HepG2 (cell line): Measurements from ENCODE around the gene CRIP1. TPM values are rescaled to one million over a fixed set of nuclear protein-coding genes. Genes with fewer than 3 reads are reported as not detected.
A peak's percentile ranks its signal among the peaks of the same experiment; 100 is the strongest.

Source experiments
- ATAC-seq: fragments of 200-7000 bp; cut with Tn5 transposase; 3 replicates; pipeline ENCODE4 v1.9.1; 2020; ENCODE audit warnings: mild to moderate bottlenecking, moderate library complexity
- BruUV-seq: library from RNA; stranded (reverse); fragments of 400-500 nt; replicated peaks from 2 replicates; lab custom pipeline; 2021; lab: Mats Ljungman, UMichigan
- CTCF ChIA-PET: fragments of 300-600 bp; formaldehyde crosslinking; extraction: SDS; loops from one replicate; lab custom pipeline; 2021; ENCODE audit warnings: low total read pairs, inconsistent platforms, low intra/inter-chr PET ratio; lab: Yijun Ruan, JAX
- POLR2A ChIA-PET: fragments of 350-600 bp; sonication (Branson Sonifier 250); formaldehyde crosslinking; loops from one replicate; lab custom pipeline; 2020; ENCODE audit warnings: antibody characterized with exemption, inconsistent platforms; lab: Yijun Ruan, JAX
- DNase-seq: peaks from one replicate; pipeline ENCODE4 v3.0.0-alpha.2; 2015; ENCODE audit warnings: low spot score
- FAIRE-seq: peaks from 3 replicates; lab custom pipeline; 2011; peaks lifted over from hg19 to GRCh38; lab: Jason Lieb, UNC
- H2AFZ ChIP-seq: one replicate; pipeline ENCODE4 v1.6.1; 2011; ENCODE audit warnings: low read length, inconsistent platforms
- H3K27ac ChIP-seq: fragments of 300-600 bp; 3 replicates; pipeline ENCODE4 v1.8.0; 2011; ENCODE audit warnings: mixed run types, mild to moderate bottlenecking, mixed read lengths, low read length, inconsistent platforms; ENCODE audit not compliant: insufficient read depth; ENCODE audit errors: extremely low read length
- H3K27me3 ChIP-seq, 2 experiments: fragments of 200-600 bp in 1 of 2; 2 replicates in 1 of 2; 3 replicates in 1 of 2; pipeline versions ENCODE4 v1.6.0 to v1.8.0; 2011; ENCODE audit warnings: low read length in 2 of 2, mild to moderate bottlenecking in 2 of 2, moderate library complexity in 2 of 2, inconsistent platforms in 1 of 2; ENCODE audit not compliant: insufficient read depth in 2 of 2, control insufficient read depth in 1 of 2
- H3K36me3 ChIP-seq, 2 experiments: fragments of 200-600 bp in 1 of 2; replicated peaks in 1 of 2; 2 replicates in 1 of 2; 3 replicates in 1 of 2; pipeline versions ENCODE4 v1.5.1 to v1.8.0; 2011; ENCODE audit warnings: low read length in 2 of 2, inconsistent platforms in 1 of 2; ENCODE audit not compliant: insufficient read depth in 2 of 2, control insufficient read depth in 1 of 2
- H3K4me1 ChIP-seq: 2 replicates; pipeline ENCODE4 v1.5.1; 2012; ENCODE audit warnings: low read length, inconsistent platforms; ENCODE audit not compliant: insufficient read depth
- H3K4me2 ChIP-seq: 2 replicates; pipeline ENCODE4 v1.6.0; 2011; ENCODE audit warnings: low read depth, low read length, inconsistent platforms
- H3K4me3 ChIP-seq, 3 experiments: fragments of 200-600 bp in 1 of 3; sonication (generic), shearing (Covaris generic) in 1 of 3; replicated peaks in 1 of 3; 2 replicates each; pipeline ENCODE4 v1.5.1; 2011 to 2016; ENCODE audit warnings: low read length in 3 of 3, inconsistent platforms in 2 of 3, low read depth in 2 of 3, mild to moderate bottlenecking in 2 of 3, control low read depth in 1 of 3, mixed read lengths in 1 of 3; ENCODE audit not compliant: insufficient read depth in 1 of 3
- H3K79me2 ChIP-seq: one replicate; pipeline ENCODE4 v1.6.1; 2011; ENCODE audit warnings: low read length, inconsistent platforms; ENCODE audit not compliant: insufficient read depth
- H3K9ac ChIP-seq: 2 replicates; pipeline ENCODE4 v1.6.0; 2011; ENCODE audit warnings: mild to moderate bottlenecking, low read depth, low read length, inconsistent platforms; ENCODE audit not compliant: insufficient read depth
- H3K9me3 ChIP-seq: 2 replicates; pipeline ENCODE4 v1.5.1; 2012; ENCODE audit warnings: mild to moderate bottlenecking, low read length
- H4K20me1 ChIP-seq: 2 replicates; pipeline ENCODE4 v1.6.0; 2011; ENCODE audit warnings: inconsistent platforms, mild to moderate bottlenecking, low read length, moderate library complexity; ENCODE audit not compliant: insufficient read depth
- ATM ChIP-seq: fragments of 450-650 bp; IDR thresholded peaks from 2 replicates; pipeline ENCODE4 v1.7.1; 2017; ENCODE audit warnings: mild to moderate bottlenecking, borderline replicate concordance
- CAMTA2 ChIP-seq: sonication (generic); formaldehyde crosslinking; IDR thresholded peaks from 2 replicates; pipeline ENCODE4 v1.4.0; 2020; ENCODE audit warnings: mild to moderate bottlenecking, missing genetic modification reagents, borderline replicate concordance
- MEF2D ChIP-seq: sonication (generic); formaldehyde crosslinking; IDR thresholded peaks from 2 replicates; pipeline ENCODE4 v1.5.1; 2020; ENCODE audit warnings: mild to moderate bottlenecking, missing genetic modification reagents
- MTF2 ChIP-seq: sonication (generic); formaldehyde crosslinking; IDR thresholded peaks from 2 replicates; pipeline ENCODE4 v1.5.0; 2020; ENCODE audit warnings: missing genetic modification reagents, borderline replicate concordance
- NCOR1 ChIP-seq: fragments of 200-600 bp; sonication (generic); IDR thresholded peaks from 2 replicates; pipeline ENCODE4 v1.7.0; 2017; ENCODE audit warnings: antibody characterized with exemption, low read length, borderline replicate concordance
- NR2F6 ChIP-seq, 2 experiments: IDR thresholded peaks; 2 replicates each; pipeline ENCODE4 v1.6.1; 2016; ENCODE audit warnings: antibody characterized with exemption in 1 of 2, mild to moderate bottlenecking in 1 of 2
- ONECUT2 ChIP-seq: sonication (generic); formaldehyde crosslinking; IDR thresholded peaks from 2 replicates; pipeline ENCODE4 v1.4.0; 2020; ENCODE audit warnings: missing genetic modification reagents
- RBM22 ChIP-seq: fragments of 200-400 bp; formaldehyde crosslinking; optimal IDR thresholded peaks from 2 replicates; pipeline ENCODE3; 2017; ENCODE audit warnings: mild to moderate bottlenecking, low read length, moderate library complexity
- RELA ChIP-seq: sonication (generic); formaldehyde crosslinking; IDR thresholded peaks from 2 replicates; pipeline ENCODE4 v1.4.0; 2020; ENCODE audit warnings: missing genetic modification reagents
- RFX1 ChIP-seq: fragments of 450-650 bp; IDR thresholded peaks from 2 replicates; pipeline ENCODE4 v1.6.1; 2017
- SP5 ChIP-seq: IDR thresholded peaks from 2 replicates; pipeline ENCODE4 v1.6.1; 2016; ENCODE audit warnings: low read depth, borderline replicate concordance
- ZBTB38 ChIP-seq: sonication (generic); formaldehyde crosslinking; IDR thresholded peaks from 2 replicates; pipeline ENCODE4 v1.5.1; 2020; ENCODE audit warnings: mild to moderate bottlenecking, missing genetic modification reagents
- ZNF549 ChIP-seq: sonication (generic); formaldehyde crosslinking; IDR thresholded peaks from 2 replicates; pipeline ENCODE4 v1.5.0; 2020; ENCODE audit warnings: missing genetic modification reagents
- WGBS: methylation state at CpG from one replicate; pipeline ENCODE4 v1.1.6; 2017; ENCODE audit warnings: low lambda C conversion rate; 5-methylcytosine and 5-hydroxymethylcytosine counted together
- in situ Hi-C: cut with HindIII; loops from 2 replicates; pipeline ENCODE4 v1.10.0; 2017; ENCODE audit warnings: low pct_unique_long_range_greater_than_20kb; ENCODE audit not compliant: extremely low pct_ligation_motif_present
- intact Hi-C: fragments of 100-400 bp; cut with micrococcal nuclease; formaldehyde crosslinking; loops from one replicate; pipeline ENCODE4 v1.10.0; 2022; ENCODE audit not compliant: unreplicated experiment
- polyA plus RNA-seq, 8 experiments: library from polyadenylated mRNA; depleted of rRNA in 3 of 8; stranded (reverse) in 7 of 8; unstranded in 1 of 8; fragments of >200 nt; fragmentation: Illumina TruSeq in 4 of 8; extraction: Trizol in 4 of 8; gene quantifications; 2 replicates each; pipeline versions ENCODE4 v1.2.1 to v1.2.3, GENCODE V29; 2011 to 2016; ENCODE audit warnings: low read depth in 4 of 8, missing spikeins in 1 of 8, mixed read lengths in 1 of 8; ENCODE audit not compliant: insufficient read depth in 1 of 8
- total RNA-seq, 5 experiments: library from RNA; depleted of rRNA; stranded (reverse); fragments of >200 nt; fragmentation: Illumina TruSeq; extraction: Trizol; gene quantifications; 2 replicates each; pipeline ENCODE4 v1.2.3, GENCODE V29; 2016; ENCODE audit warnings: low read depth in 1 of 5
- TF ChIP-seq, protein P1 (sequence below): sonication (generic); formaldehyde crosslinking; IDR thresholded peaks from 2 replicates; pipeline ENCODE4 v1.8.0; 2022; ENCODE audit warnings: missing genetic modification reagents, mild to moderate bottlenecking, borderline replicate concordance
- TF ChIP-seq, protein P2 (sequence below): sonication (generic); formaldehyde crosslinking; IDR thresholded peaks from 2 replicates; pipeline ENCODE4 v1.4.0; 2020; ENCODE audit warnings: missing genetic modification reagents
- TF ChIP-seq, protein P3 (sequence below): sonication (generic); formaldehyde crosslinking; conservative IDR thresholded peaks from 2 replicates; pipeline ENCODE4 v1.4.0; 2020; ENCODE audit warnings: missing genetic modification reagents
- TF ChIP-seq, protein P4 (sequence below): IDR thresholded peaks from 2 replicates; pipeline ENCODE4 v1.6.1; 2018; ENCODE audit warnings: missing genetic modification reagents, mild to moderate bottlenecking, missing compliant biosample characterization
- TF ChIP-seq, protein P5 (sequence below): sonication (generic); formaldehyde crosslinking; IDR thresholded peaks from 2 replicates; pipeline ENCODE4 v1.4.0; 2020; ENCODE audit warnings: mild to moderate bottlenecking, missing genetic modification reagents

The CRIP1 gene
- total and polyA plus RNA-seq, 2 of the 13 experiments (the other 11 are each of a cell fraction or from before 2014, with no cell fraction given): 53.9 to 59.5 TPM

DNA sequence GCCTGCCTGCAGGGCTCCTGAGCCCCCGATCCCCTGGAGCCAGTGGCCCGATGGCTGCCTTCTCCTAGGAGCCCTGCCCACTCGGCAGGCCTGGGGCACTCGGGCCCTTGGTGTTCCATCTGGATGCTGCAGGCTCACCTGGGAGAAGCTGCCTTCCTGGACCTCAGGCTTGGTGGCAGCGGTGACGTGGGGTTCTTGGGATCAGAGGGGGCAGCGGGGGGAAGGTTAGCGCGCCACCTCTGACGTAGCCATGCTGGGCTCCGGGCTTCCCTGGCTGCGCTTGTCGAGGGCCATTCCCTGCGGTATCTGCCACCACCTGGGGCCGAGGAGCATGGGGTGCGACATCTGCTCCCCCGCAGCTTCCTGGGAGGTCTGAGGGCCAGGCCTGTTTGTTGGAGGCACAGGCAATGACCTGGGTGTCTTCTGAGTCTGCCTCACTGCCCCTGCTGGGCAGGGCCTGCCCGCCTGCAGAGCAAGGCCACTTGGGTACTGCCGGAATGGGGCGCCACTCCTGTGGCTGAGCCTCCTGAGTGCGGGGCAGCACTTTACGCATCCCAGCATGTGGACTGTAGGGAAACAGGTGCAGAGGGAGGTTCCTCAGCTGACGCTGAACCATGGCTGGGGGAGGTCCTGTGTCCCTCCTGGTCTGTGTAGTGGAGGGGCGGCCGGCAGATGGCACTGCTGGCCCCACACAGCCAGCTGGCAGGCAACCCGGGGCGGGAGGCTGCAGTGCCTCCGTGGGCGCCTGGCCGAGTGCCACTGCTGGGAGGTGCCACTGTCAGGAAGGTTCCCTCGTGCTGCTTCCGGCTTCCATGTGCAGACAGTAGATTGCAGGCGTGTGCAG lies 46.8 kb upstream of the CRIP1 start:
- Histone ChIP-seq H3K9me3 (no peaks in the 10 kb centered on the region), H3K4me1 (no peaks in the 10 kb centered on the region), H3K4me2 (no peak overlapping the region), H3K36me3 (peaks cover 10 to 35% of the 10 kb centered on the region in 2 experiments), H2AFZ (no peak overlapping the region), H3K79me2 (peaks cover 29% of the 10 kb centered on the region), H4K20me1 (0 out of 2 replicates have a peak, but pooled peaks cover under 1% of the 10 kb centered on the region), H3K4me3 (no peak overlapping the region), H3K9ac (no peak overlapping the region), H3K27ac (no peak overlapping the region), H3K27me3 (no peaks in the 10 kb centered on the region)
- ChIA-PET POLR2A (no interaction called here), CTCF (no interaction called here)
- FAIRE-seq: no peak
- in situ Hi-C loops: no loop called here
- intact Hi-C loops: no loop called here
- ATAC-seq: peak; percentile 12
- 100% methylated on average over 4 of the region's 33 CpGs for WGBS
- no peak for DNase-seq
- no TSS peak for BruUV-seq
- TF ChIP-seq, protein P1, sequence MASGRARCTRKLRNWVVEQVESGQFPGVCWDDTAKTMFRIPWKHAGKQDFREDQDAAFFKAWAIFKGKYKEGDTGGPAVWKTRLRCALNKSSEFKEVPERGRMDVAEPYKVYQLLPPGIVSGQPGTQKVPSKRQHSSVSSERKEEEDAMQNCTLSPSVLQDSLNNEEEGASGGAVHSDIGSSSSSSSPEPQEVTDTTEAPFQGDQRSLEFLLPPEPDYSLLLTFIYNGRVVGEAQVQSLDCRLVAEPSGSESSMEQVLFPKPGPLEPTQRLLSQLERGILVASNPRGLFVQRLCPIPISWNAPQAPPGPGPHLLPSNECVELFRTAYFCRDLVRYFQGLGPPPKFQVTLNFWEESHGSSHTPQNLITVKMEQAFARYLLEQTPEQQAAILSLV (CRISPR knock-in tag): no peak
- TF ChIP-seq ZNF549 (CRISPR knock-in tag) (no peak), ZBTB38 (no peak), RBM22 (peak; percentile 50), RELA (CRISPR knock-in tag) (no peak), NCOR1 (no peak), CAMTA2 (CRISPR knock-in tag) (no peak), SP5 (CRISPR knock-in tag) (no peak), MEF2D (CRISPR knock-in tag) (no peak), MTF2 (no peak), ATM (no peak), RFX1 (no peak), ONECUT2 (no peak), NR2F6 (IDR thresholded peaks at IDR 0.05) (no peak), NR2F6 (CRISPR knock-in tag; IDR thresholded peaks at IDR 0.05) (no peak)
- TF ChIP-seq, protein P2, sequence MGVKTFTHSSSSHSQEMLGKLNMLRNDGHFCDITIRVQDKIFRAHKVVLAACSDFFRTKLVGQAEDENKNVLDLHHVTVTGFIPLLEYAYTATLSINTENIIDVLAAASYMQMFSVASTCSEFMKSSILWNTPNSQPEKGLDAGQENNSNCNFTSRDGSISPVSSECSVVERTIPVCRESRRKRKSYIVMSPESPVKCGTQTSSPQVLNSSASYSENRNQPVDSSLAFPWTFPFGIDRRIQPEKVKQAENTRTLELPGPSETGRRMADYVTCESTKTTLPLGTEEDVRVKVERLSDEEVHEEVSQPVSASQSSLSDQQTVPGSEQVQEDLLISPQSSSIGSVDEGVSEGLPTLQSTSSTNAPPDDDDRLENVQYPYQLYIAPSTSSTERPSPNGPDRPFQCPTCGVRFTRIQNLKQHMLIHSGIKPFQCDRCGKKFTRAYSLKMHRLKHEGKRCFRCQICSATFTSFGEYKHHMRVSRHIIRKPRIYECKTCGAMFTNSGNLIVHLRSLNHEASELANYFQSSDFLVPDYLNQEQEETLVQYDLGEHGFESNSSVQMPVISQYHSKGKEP (CRISPR knock-in tag): no peak
- TF ChIP-seq, protein P3, sequence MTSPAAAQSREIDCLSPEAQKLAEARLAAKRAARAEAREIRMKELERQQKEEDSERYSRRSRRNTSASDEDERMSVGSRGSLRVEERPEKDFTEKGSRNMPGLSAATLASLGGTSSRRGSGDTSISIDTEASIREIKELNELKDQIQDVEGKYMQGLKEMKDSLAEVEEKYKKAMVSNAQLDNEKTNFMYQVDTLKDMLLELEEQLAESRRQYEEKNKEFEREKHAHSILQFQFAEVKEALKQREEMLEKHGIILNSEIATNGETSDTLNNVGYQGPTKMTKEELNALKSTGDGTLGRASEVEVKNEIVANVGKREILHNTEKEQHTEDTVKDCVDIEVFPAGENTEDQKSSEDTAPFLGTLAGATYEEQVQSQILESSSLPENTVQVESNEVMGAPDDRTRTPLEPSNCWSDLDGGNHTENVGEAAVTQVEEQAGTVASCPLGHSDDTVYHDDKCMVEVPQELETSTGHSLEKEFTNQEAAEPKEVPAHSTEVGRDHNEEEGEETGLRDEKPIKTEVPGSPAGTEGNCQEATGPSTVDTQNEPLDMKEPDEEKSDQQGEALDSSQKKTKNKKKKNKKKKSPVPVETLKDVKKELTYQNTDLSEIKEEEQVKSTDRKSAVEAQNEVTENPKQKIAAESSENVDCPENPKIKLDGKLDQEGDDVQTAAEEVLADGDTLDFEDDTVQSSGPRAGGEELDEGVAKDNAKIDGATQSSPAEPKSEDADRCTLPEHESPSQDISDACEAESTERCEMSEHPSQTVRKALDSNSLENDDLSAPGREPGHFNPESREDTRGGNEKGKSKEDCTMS (CRISPR knock-in tag): no peak
- TF ChIP-seq, protein P4, sequence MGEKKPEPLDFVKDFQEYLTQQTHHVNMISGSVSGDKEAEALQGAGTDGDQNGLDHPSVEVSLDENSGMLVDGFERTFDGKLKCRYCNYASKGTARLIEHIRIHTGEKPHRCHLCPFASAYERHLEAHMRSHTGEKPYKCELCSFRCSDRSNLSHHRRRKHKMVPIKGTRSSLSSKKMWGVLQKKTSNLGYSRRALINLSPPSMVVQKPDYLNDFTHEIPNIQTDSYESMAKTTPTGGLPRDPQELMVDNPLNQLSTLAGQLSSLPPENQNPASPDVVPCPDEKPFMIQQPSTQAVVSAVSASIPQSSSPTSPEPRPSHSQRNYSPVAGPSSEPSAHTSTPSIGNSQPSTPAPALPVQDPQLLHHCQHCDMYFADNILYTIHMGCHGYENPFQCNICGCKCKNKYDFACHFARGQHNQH (CRISPR knock-in tag): no peak
- TF ChIP-seq, protein P5, sequence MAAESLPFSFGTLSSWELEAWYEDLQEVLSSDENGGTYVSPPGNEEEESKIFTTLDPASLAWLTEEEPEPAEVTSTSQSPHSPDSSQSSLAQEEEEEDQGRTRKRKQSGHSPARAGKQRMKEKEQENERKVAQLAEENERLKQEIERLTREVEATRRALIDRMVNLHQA (CRISPR knock-in tag): no peak
